IPS DF 19.7 (cell line): ENCODE data around the gene UIMC1.
"Not testable (repeated sequence)": the region's sequence is repeated elsewhere in the genome, so short reads cannot be mapped to it uniquely, and the experiment has no call there.

Experiments
- DNase-seq: peaks from one replicate; pipeline ENCODE4 v3.0.0-alpha.2; 2013; ENCODE audit warnings: low read depth, low spot score

UIMC1 gene

DNA sequence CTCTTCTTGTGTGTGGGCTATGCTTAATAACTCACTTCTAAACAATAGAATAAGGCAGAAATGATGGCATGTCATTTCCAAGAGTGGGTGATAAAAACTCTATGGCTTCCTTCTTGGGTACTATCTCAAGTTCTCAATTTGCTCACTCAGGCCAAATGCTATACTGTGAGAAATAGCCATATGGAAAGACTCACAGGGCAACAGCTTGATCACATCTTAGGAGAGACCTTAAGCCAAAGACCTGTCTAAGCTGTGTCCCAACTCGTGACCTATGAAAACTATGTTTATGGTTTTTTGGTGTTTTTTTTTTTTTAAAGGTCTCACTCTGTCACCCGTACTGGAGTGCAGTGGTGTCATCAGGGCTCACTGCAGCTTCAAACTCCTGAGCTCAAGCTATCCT is 2.1 kb upstream of the UIMC1 start:
- DNase-seq: no peak

DNA sequence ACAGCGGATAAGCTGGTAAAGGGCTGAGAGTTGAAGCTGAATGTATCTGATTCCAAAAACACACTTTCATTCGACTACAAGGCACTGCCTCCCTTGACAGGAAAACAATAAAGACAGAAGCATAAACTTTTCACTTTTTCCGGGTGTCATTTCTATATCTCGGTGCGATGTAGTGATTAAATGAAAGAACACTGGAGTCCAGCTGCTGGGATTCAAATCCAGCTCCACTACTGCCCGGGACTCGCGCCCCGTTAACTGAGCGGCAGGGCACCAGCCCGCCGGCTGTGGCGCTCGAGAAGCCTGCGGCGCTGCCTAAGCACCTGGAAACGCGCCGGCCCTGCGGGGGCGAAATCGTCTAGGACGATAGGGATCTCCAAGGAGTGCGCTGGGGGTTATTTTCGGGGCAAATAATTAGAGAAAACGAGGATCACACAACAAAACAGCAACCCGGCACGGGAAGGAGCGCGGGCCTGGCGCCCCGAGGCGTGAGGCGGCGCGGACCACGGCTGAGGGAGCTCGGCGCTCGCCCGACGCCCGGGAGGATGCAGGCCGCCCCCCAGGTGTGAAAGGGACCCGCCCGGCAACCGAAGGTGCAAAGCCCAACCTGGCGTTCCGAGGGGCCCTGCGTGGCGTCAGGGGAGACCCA is 837 bp downstream of the UIMC1 start:
- no peak for DNase-seq

DNA sequence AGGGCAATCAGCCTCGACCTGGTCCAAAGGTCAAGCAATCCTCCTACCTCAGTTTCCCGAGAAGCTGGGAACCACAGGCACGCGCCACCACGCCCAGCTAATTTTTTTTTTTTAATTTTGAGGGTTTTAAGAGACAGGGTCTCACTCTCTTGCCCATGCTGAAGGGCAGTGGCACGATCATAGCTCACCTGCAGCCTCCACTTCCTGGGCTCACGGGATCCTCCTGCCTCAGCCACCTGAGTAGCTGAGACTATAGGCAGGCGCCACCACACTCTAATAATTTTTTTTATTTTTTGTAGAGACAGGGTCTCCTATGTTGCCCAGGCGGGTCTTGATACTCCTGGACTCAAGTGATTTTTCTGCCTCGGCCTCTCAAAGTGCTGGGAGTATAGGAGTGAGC is 1.6 kb downstream of the UIMC1 start:
- no peak for DNase-seq

DNA sequence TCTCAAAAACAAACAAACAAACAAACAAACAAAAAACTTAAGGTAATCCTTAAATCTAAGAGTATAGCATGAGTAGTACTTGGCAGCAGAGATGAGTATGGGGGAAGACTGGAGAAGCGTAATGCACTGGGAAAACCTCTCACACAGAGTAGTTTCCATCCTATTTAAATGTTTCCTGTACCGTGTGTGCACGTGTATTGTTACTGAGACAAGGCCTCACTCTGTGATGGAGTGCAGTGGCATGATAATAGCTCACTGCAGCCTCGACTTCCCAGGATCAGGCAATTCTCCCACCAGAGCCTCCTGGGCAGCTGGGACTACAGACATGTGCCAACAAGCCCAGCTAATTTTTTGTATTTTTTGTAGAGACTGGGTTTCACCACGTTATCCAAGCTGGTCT is 2.9 kb downstream of the UIMC1 start:
- no peak for DNase-seq

DNA sequence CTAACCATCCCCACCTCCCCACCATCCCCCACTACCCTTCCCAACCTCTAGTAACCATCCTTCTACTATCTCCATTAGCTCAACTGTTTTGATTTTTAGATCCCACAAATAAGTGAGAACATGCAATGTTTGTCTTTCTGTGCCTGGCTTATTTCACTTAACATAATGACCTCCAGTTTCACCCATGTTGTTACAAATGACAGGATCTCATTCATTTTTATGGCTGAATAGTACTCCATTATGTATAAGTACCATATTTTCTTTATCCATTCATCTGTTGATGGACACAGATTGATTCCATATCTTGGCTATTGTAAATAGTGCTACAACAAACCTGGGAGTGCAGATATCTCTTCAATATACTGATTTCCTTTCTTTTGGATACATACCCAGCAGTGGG is 7.1 kb downstream of the UIMC1 start:
- DNase-seq: not testable (repeated sequence)

DNA sequence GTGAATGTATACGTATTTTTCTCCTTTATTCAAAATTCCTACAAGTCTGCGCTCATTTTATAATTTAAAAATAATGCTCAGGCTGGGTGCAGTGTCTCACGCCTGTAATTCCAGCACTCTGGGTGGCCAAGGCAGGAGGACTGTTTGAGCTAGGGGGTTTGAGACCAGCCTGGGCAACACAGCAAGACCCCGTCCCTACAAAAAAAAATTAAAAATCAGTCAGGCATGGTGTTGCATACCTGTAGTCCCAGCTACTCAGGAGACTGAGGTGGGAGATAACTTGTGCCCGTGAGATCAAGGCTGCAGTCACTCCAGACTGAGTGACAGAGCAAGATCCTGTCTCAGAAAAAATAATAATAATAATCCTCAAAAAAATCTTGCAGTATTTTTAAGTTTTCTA is 7.8 kb downstream of the UIMC1 start:
- no peak for DNase-seq

DNA sequence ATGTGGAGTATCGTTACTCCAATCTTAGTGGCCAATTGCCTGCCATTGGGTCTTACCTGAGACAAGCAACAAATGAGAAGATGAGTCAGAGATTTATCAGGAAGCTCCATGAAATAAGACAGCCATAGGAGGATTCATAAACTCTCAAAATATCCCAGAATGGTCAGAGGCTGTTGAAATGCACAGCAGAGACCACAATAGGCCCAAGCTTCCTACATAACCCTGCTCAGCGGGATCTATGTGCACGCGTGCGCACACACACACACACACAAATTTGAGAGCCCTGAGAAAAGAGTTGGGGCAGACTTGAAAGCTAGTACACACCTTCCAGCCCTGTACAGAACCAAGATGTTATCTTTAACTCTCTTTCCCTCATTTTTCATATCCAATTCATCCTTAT is 9.8 kb downstream of the UIMC1 start:
- no peak for DNase-seq

DNA sequence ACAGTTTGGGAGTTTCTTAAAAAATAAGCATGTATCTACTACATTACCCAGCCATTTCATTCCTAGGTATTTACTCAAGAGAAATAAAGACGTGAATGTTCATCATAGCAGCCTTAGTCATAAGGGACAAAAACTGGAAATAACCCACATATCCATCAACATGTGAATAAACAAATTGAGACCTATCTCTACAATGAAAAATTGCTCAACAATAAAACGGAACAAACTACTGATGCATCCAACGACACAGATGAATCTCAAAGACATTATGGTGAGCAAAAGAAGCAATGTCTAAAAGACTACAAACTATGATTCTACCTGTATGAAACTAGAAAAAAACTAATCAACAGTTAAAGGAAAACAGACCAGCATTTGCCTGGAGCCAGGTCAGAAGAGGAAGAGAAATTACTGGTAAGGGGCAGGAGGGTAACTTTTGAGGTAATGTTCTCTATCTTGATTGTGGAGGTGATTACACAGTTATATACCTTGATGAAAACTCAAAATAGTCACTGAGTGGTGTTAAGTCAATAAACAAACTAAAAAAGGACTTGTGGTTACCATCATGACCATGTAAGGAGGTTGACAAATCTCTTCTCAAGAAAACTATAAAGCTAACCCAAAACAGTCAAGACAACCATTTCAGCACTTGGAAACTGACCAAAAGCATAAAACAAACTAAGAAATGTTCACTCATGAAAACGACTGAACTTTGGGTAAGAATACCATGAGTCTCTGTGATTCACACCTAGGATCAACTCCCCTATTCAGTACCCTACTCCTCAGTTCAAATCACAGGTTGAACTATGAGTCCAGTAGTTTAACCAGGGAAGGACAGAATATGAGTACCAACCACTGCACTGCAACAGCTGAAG is 10.4 kb downstream of the UIMC1 start:
- DNase-seq: no peak

DNA sequence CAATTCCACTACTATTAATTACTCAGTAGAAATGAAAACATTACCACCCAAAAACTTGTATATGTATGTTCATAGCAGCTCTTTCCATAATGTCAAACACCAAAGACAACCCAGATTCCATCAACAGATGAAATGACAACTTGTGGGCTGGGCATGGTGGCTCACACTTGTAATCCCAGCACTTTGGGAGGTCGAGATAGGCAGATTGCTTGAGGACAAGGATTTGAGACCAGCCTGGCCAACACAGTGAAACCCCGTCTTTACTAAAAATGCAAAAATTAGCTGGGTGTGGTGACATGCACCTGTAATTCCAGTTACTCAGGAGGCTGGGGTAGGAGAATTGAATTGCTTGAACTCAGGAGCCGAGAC is 11.5 kb downstream of the UIMC1 start:
- no peak for DNase-seq

DNA sequence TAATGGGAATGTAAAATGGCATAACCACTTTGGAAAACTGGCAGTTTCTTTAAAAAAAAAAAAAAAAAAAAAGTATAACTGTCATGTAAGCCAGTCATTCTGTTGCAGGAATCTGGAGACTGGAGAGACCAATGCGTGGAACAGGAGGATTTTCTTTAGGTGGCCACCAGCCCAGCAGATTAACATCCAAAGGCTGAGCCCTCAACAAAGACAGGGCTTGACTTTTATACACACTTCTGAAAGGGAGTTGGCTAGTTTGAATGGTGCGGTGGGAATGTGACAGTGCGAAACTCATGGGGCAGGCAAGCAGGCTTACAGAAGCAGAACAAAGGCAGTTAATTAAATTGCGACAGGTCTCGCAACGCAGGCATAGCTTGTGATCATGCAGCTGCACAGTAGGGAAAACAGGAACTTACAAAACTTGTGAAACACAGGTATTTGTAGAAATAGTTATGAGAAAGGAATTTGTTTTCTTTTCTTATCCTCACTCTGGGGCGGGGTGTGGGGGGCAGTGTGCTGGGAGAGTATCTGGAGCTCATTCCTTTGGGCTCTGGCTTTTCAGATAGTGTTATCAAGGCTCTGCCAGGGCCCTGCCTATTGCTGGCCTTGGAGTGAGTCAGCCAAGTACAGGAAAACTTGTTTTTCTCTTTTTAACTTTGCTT is 12.0 kb downstream of the UIMC1 start:
- no peak for DNase-seq

DNA sequence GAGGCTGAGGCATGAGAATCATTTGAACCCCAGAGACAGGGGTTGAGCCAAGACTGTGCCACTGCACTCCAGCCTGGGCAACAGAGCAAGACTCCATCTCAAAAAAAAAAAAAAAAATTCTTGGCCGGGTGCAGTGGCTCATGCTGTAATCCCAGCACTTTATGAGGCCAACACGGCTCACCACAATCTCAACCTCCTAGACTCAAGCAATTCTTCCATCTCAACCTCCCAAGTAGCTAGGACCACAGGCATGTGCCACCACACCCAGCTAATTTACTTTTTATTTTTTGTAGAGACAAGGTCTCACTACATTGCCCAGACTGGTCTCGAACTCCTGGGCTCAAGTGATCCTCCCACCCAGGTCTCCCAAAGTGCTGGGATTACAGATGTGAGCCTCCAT is 13.5 kb downstream of the UIMC1 start:
- not testable (repeated sequence) for DNase-seq

DNA sequence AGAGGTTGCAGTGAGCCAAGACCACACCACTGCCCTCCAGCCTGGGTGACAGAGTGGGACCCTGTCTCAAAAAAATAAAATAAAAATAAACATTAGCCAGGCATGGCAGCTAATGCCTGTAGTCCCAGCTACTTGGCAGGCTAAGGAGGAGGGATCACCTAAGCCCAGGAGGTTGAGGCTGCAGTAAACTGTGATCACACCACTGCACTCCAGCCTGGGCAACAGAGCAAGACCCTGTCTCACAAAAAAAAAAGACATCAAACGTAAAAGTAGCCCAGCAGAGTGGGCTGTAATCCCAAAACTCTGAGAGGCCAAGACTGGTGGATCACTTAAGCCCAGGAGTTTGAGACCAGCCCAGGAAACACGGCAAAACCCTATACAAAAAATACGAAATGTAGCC is 19.0 kb downstream of the UIMC1 start:
- DNase-seq: no peak

DNA sequence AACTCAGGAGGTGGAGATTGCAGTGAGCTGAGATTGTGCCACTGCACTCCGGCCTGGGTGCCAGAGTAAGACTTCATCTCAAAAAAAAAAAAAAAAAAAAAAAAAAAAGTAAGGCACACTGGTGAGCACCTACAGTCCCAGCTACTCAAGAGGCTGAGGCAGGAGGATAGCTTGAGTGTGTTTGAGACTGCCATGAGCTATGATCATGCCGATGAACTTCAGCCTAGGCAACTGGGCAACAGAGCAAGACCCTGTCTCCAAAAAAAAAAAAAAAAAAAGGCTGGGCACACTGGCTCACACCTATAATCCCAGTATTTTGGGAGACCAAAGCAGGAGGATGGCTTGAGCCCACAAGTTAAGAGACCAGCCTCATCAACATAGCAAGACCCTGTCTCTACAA is 20.3 kb downstream of the UIMC1 start:
- no peak for DNase-seq

DNA sequence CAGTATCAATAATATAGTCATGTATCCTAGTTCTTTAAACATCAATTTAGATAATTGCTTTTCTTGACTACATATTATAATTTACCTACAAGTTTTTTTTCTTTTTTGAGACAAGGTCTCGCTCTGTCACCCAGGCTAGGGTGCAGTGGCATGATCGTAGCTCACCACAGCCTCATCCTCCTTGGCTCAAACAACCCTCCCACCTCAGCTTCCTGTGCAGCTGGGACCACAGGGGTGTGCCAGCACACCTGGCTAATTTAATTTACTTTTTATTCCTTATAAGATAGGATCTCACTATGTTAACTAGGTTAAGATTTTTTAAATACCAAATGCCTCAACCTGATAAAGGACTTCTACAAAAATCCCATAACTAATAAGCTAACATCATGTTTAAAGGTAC is 21.1 kb downstream of the UIMC1 start:
- no peak for DNase-seq

DNA sequence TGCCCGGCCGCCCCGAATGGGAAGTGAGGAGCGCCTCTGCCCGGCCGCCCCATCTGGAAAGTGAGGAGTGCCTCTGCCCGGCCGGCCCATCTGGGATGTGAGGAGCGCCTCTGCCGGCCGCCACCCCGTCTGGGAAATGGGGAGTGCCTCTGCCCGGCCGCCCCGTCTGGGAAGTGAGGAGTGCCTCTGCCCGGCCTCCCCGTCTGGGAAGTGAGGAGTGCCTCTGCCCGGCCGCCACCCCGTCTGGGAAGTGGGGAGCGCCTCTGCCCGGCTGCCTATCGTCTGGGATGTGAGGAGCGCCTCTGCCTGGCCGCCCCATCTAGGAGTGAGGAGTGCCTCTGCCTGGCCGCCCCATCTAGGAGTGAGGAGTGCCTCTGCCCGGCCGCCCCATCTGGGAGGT is 22.4 kb downstream of the UIMC1 start:
- not testable (repeated sequence) for DNase-seq

DNA sequence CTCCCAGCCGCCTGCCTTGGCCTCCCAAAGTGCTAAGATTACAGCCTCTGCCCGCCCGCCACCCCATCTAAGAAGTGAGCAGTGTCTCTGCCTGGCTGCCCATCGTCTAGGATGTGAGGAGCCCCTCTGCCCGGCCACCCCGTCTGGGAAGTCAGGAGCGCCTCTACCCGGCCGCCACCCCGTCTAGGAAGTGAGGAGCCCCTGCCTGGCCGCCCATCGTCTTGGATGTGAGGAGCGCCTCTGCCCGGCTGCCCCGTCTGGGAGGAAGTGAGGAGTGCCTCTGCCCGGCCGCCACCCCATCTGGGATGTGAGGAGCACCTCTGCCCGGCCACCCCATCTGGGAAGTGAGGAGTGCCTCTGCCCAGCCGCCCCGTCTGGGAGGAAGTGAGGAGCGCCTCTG is 23.0 kb downstream of the UIMC1 start:
- not testable (repeated sequence) for DNase-seq

DNA sequence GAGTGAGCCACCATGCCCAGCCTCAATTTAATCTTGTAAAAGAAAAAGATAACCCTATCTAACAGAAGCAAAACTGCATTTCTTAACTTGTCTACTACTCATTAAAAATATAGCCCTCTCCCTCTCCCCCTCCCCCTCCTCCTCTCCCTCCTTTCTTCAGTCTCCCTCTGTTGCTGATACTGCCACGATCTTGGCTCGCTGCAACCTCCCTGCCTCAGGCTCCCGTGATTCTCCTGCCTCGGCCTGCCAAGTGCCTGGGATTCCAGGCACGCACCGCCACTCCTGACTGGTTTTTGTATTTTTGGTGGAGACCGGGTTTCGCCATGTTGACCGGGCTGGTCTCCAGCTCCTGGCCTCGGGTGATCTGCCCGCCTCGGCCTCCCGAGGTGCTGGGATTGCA is 23.5 kb downstream of the UIMC1 start:
- not testable (repeated sequence) for DNase-seq

DNA sequence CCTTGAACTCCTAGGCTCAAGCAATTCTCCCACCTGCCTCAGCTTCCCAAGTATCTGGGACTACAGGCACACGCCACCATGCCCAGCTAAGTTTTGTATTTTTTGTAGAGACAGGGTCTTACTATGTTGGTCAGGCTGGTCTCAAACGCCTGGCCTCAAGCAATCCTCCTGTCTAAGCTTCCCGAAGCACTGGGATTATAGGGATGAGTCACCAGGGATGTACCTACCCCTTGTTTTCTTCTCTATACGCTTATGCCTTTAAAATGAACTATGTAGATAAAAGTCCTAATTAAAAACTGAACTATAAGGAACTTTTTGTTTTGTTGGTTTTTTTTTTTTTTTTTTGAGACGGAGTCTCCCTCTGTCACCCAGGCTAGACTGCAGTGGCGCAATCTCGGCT is 25.8 kb downstream of the UIMC1 start:
- no peak for DNase-seq

DNA sequence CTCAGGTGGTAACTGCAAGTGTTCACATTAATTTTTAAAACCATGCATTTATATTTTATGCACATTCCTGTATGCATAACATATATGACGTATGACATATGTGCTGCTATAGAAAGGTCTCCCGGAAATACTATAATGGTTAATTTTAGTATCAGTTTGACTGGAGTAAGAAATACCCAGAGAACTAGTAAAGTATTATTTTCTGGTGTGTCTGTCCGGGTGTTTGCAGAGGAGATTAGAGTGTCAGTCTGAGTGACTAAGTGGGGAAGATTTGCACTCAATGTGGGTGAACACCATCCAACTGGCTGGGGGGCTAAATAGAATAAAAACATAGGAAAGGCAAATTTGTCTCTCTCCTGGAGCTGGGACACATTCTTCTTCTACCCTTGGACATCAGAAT is 26.9 kb downstream of the UIMC1 start:
- DNase-seq: no peak

DNA sequence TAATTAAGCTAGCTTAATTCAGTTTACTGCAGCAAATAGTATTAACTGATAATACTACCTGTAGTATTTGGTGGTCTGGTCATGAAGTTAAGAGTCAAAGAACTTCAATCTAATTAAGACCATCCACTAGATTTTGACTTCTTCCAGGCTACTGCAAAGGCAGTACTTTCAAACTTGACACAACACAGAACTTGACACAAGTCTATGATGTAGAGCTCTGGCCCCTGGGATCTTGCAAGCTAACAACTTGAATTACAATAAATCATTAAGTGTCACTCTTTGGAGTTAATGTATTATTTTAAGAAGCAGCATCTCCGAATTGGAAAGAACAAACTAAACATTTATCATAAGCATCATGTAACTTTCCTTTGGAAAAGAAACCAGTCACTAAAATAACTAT is 40.9 kb downstream of the UIMC1 start:
- DNase-seq: no peak

DNA sequence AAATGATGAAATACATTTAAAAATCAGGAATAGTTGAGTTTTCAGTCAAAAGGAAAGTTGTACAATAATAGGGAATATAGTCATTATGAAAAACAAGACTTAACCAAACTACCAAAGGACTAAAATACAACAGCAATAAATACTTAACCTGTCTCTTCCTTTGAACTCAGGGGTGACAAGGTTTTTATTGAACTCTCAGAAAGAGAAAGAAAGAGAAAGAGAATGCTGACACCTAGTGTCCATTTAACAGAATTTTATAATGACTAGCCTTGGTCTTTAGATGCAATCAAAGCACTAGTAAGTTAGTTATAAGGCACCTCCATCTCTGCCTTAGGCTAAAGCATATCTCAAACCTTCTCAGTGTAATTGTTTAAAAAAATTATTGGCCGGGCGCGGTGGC is 47.5 kb downstream of the UIMC1 start:
- no peak for DNase-seq

DNA sequence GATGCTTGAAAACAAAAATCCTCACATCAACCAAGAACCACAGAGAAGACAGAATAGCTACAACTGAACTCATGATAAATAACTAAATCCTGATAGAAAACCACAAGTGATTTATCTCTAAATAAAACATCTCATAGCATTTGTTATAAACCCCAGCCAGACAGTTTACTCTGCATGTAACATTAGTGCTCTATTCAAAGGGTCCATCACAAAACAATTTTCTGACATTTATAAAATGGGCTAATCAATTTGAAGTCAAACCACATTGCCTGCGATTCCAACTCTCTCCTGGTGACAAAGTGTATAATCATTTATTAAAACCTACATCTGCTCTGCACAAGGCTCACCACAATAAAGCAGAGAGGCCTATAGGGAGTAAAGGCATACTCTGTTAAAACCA is 49.8 kb downstream of the UIMC1 start:
- DNase-seq: no peak

DNA sequence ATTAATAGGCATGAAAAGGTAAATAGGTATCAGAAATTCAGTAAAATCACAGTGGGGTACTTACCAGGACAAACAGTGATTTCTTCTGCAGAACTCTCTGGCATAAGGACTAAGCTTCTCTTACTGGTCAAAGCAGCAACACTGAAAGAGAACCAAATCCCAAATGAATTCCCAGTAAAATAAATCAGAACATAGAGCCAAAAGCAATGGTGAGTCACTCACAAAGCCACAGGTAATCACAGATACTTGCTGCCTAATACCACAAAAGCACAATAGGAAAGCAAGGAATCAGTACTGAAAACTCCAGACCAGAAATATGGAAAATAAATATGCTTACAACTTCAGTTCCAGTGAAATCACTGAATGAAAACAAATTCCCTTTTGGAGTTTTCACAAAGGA is 50.7 kb downstream of the UIMC1 start:
- no peak for DNase-seq
